ENCODE data around the gene C12orf60. TPM values are rescaled to one million over a fixed set of nuclear protein-coding genes. Genes with fewer than 3 reads are reported as not detected.

C12orf60 gene
- total RNA-seq, 1 experiment from 2014 or later, result 3.5 TPM

- Histone ChIP-seq H3K36me3 (ENCODE audit: control insufficient read depth in 1 of 2, insufficient read depth in 2 of 2, low read length in 2 of 2) (peaks cover 3 to 6% of the 10 kb centered on the region in 2 experiments; a peak in 3 of 4 replicates), H3K9ac (ENCODE audit: low read length) (no peak overlapping the region), H3K4me2 (ENCODE audit: low read length) (no peak overlapping the region), H3K27me3 (ENCODE audit: insufficient read depth, low read length) (no peaks in the 10 kb centered on the region), H3K4me1 (ENCODE audit: control insufficient read depth in 1 of 2, insufficient read depth in 2 of 2, low read length in 2 of 2) (peaks cover 18 to 19% of the 10 kb centered on the region in 2 experiments), H3K4me3 (replicated peaks in 1 of 2; ENCODE audit: low read depth in 1 of 2, low read length in 2 of 2) (no peak overlapping the region), H4K20me1 (ENCODE audit: insufficient read depth) (no peaks in the 10 kb centered on the region), H3K9me3 (ENCODE audit: control insufficient read depth in 1 of 2, insufficient read depth in 1 of 2, low read depth in 1 of 2, low read length in 2 of 2) (no peaks in the 10 kb centered on the region), H3K27ac (ENCODE audit: low read depth, low read length) (no peak overlapping the region), H2AFZ (ENCODE audit: low read depth, low read length, poor library complexity, severe bottlenecking) (no peak overlapping the region), H3K79me2 (ENCODE audit: insufficient read depth, low read length) (no peaks in the 10 kb centered on the region), H3K9me2 (ENCODE audit: insufficient read depth) (no peaks in the 10 kb centered on the region)
- POLR2A ChIA-PET, result interaction anchor here (1.6 kb wide), 1 partner anchor 10 kb away, joined by 5 read pairs; a partner anchor contains a TSS
- BruUV-seq (replicated peaks), result no TSS peak
- CTCF ChIA-PET, result no interaction called here
- no peak for TF ChIP-seq EZH2 (IDR thresholded peaks at IDR 0.05)
- TF ChIP-seq JUND (IDR thresholded peaks at IDR 0.05), result no peak
- no peak for TF ChIP-seq SP1 (IDR thresholded peaks at IDR 0.05; ENCODE audit: low read depth)
- TF ChIP-seq POLR2AphosphoS5 (IDR thresholded peaks at IDR 0.05; ENCODE audit: low read depth, low read length), result no peak
- TF ChIP-seq SRF (IDR thresholded peaks at IDR 0.05; ENCODE audit: low read depth), result no peak
- ATAC-seq (no peak), DNase-seq (ENCODE audit: low read depth, low spot score) (no peak)
- intact Hi-C loops (cut with micrococcal nuclease), result no loop called here
- RAD21 ChIA-PET (ENCODE audit: low non-redundant PET in 1 of 2, low total read pairs in 2 of 2, uncharacterized antibody in 2 of 2, unreplicated experiment in 2 of 2), result no interaction called here
Observed at GRCh38 chr12:14780859-14781258, 22.6 kb upstream of the C12orf60 start.

DNA sequence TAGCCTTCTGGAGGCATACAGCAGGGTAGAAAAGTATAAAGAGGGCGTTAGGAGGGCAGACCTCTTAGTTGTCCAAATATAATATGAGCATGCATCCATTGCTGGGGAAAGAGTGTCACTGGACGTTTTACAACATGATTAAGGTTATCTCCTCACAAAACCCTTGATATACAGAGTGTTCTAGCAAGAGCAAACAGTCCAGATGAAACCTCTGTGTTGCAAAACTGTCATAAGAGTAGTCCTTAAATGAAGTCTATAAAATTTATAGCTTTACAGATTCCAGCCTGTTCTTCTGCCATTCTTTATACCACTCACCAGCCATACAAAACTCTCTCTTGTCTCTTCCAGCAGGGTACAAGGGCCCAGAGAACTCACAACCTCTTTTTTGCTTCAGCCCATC, 21.9 kb upstream of the C12orf60 start:
- peaks cover 11 to 12% of the 10 kb centered on the region in 2 experiments for H3K4me1 ChIP-seq (ENCODE audit: control insufficient read depth in 1 of 2, insufficient read depth in 2 of 2, low read length in 2 of 2)

More for the DNA sequence above, 21.9 kb upstream of the C12orf60 start:
- no peak for TF ChIP-seq CBX3 (IDR thresholded peaks at IDR 0.05; ENCODE audit: low read depth)
- TF ChIP-seq ZFX (IDR thresholded peaks at IDR 0.05), result no peak
- no peak for TF ChIP-seq RAD21 (IDR thresholded peaks at IDR 0.05; ENCODE audit: low read depth)
- TF ChIP-seq EZH2phosphoT487 (IDR thresholded peaks at IDR 0.05; ENCODE audit: borderline replicate concordance), result no peak
- TF ChIP-seq EGR1 (IDR thresholded peaks at IDR 0.05; ENCODE audit: low read depth), result no peak
- TF ChIP-seq SIN3A (IDR thresholded peaks at IDR 0.05; ENCODE audit: low read depth), result no peak
- no peak for TF ChIP-seq FOSL1 (IDR thresholded peaks at IDR 0.05; ENCODE audit: low read depth)
- TF ChIP-seq POLR2A (IDR thresholded peaks at IDR 0.05; ENCODE audit: borderline replicate concordance, extremely low read depth, insufficient read depth, insufficient read length), result no peak
- TF ChIP-seq EZH2 (IDR thresholded peaks at IDR 0.05), result no peak
- TF ChIP-seq, protein P1, sequence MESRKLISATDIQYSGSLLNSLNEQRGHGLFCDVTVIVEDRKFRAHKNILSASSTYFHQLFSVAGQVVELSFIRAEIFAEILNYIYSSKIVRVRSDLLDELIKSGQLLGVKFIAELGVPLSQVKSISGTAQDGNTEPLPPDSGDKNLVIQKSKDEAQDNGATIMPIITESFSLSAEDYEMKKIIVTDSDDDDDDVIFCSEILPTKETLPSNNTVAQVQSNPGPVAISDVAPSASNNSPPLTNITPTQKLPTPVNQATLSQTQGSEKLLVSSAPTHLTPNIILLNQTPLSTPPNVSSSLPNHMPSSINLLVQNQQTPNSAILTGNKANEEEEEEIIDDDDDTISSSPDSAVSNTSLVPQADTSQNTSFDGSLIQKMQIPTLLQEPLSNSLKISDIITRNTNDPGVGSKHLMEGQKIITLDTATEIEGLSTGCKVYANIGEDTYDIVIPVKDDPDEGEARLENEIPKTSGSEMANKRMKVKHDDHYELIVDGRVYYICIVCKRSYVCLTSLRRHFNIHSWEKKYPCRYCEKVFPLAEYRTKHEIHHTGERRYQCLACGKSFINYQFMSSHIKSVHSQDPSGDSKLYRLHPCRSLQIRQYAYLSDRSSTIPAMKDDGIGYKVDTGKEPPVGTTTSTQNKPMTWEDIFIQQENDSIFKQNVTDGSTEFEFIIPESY (IDR thresholded peaks at IDR 0.05; ENCODE audit: extremely low read depth, insufficient replicate concordance, low read length), result no peak
- TF ChIP-seq CEBPB (IDR thresholded peaks at IDR 0.05; ENCODE audit: low read depth), result no peak
- no peak for TF ChIP-seq SRF (IDR thresholded peaks at IDR 0.05; ENCODE audit: low read depth)
- TF ChIP-seq POLR2AphosphoS5 (IDR thresholded peaks at IDR 0.05; ENCODE audit: low read depth, low read length), result no peak
- Histone ChIP-seq H3K9me2 (ENCODE audit: insufficient read depth) (no peaks in the 10 kb centered on the region), H2AFZ (ENCODE audit: low read depth, low read length, poor library complexity, severe bottlenecking) (no peak overlapping the region), H3K36me3 (ENCODE audit: control insufficient read depth in 1 of 2, insufficient read depth in 2 of 2, low read length in 2 of 2) (peaks cover 6 to 9% of the 10 kb centered on the region in 2 experiments; a peak in 3 of 4 replicates), H3K79me2 (ENCODE audit: insufficient read depth, low read length) (no peaks in the 10 kb centered on the region), H3K27me3 (ENCODE audit: insufficient read depth, low read length) (no peaks in the 10 kb centered on the region), H3K4me3 (replicated peaks in 1 of 2; ENCODE audit: low read depth in 1 of 2, low read length in 2 of 2) (no peak overlapping the region), H4K20me1 (ENCODE audit: insufficient read depth) (no peaks in the 10 kb centered on the region), H3K9me3 (ENCODE audit: control insufficient read depth in 1 of 2, insufficient read depth in 1 of 2, low read depth in 1 of 2, low read length in 2 of 2) (no peaks in the 10 kb centered on the region), H3K4me2 (ENCODE audit: low read length) (no peak overlapping the region), H3K27ac (ENCODE audit: low read depth, low read length) (no peak overlapping the region), H3K9ac (ENCODE audit: low read length) (no peak overlapping the region)
- no peak for DNase-seq (ENCODE audit: low read depth, low spot score)
- ChIA-PET RAD21 (ENCODE audit: low non-redundant PET in 1 of 2, low total read pairs in 2 of 2, uncharacterized antibody in 2 of 2, unreplicated experiment in 2 of 2) (no interaction called here), CTCF (interaction anchor here (1.1 kb wide), 1 partner anchor 25 kb away, joined by 3 read pairs; no protein-coding TSS in a partner anchor), POLR2A (interaction anchor here (1.6 kb wide), 1 partner anchor 10 kb away, joined by 5 read pairs; a partner anchor contains a TSS)
- no TSS peak for BruUV-seq (replicated peaks)
- intact Hi-C loops (cut with micrococcal nuclease), result no loop called here
- no peak for ATAC-seq
